Activated CD8-positive, alpha-beta memory T cell treated with anti-CD3 and anti-CD28 coated beads for 48 hours (primary cell): ENCODE data around the gene DNAH9.

Source experiments
- DNase-seq, 3 experiments: peaks; one replicate each; pipeline ENCODE4 v3.0.0-alpha.2; 2020; ENCODE audit warnings: low read depth in 2 of 3, low spot score in 2 of 3

The DNAH9 gene

GRCh38 chr17:11739351-11739750 is 141.1 kb downstream of the DNAH9 start:
- no peak for DNase-seq

DNA sequence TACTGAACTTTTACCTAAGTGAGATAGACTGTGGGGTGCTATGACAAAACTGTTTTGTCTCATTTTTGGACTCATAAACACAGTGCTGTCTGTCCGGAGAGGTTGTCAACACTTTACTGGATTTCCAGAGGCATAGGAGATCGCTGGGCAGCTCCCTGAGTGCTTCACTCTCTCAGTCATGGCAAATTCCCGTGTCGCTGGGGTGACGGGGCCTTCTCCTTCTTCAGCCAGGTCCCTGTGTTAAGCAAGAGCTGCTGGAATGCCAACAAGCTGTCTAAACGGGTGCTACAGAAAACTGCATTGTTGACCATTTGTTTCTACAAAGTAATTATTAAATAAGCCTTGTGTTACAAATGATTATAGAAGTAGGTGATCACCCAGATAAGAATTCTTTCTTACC is 141.6 kb downstream of the DNAH9 start:
- no peak for DNase-seq

GRCh38 chr17:11742886-11743285 is 144.6 kb downstream of the DNAH9 start:
- DNase-seq = no peak

GRCh38 chr17:11744696-11745095 is 146.4 kb downstream of the DNAH9 start:
- DNase-seq = no peak

DNA sequence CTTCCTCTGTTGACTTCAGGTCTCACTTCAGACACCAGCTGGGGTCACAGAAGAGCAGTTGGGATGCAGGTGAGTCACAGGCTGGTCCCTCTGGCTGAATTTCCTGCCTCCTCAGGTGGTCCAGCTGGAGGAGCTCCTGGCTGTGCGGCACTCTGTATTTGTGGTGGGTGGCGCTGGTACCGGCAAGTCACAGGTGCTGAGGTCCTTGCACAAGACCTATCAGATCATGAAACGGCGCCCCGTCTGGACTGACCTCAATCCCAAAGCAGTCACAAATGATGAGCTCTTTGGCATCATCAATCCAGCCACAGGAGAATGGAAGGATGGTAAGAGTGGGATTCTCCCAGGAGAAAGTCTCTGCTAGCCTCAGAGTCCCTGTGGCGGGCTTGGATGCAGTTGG is 149.2 kb downstream of the DNAH9 start:
- DNase-seq = no peak

DNA sequence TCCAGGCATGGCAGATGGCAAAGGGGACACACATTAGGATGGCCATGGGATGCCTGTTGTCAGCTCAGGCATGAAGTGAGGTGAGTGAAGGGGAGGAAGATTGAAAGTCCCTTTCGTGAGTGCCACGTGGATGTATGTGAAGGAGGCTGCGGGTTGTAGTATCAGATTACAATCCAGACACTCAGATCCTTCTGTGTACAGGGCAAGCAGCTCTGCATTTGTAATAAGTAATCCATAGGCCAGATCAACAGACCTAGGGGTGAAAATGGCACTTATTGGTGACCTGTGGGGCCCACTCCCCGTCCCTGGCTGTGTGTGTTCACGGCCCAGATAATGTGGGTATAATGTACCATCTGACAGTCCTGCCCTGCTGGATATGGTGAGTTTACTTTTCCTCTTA is 159.5 kb downstream of the DNAH9 start:
- DNase-seq = no peak

DNA sequence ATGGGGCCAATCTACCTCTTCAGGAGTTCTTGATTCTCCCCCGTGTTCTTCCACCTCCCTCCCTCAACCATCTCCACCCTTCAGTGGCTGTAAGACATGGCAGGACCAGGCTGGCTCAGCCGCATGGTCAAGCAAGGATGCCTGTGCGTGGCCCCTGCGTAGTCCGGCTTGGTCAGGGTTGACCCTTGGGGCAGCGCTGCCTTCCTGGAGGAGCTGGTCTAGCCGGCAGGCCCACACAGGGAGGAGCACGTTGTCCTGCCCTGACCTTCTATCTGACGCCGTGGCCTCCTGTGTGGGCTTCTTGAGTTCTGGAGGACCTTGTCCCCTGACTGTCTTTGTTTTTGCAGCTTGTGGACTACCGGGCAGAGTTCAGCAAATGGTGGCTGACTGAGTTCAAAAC is 169.8 kb downstream of the DNAH9 start:
- no peak for DNase-seq

- DNase-seq = no peak
Observed at GRCh38 chr17:11768981-11769380, 170.7 kb downstream of the DNAH9 start.

DNA sequence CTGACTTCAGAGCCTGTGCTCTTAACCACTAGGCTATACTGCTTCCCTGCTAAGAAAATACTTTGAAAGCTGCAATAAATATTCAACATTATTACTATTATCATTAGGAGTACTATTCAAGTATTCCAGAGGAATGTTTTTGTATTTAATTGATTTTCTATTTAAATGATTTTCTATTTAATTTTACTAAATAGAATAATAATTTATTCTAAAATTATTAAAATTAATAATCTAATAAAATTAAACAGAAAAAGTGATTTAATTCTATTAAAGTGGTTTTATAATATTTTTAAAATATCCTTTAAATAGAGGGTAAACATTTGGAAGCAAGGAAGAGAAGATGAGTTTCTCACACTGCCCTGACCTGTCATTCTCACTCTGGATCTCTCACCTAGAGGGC is 173.8 kb downstream of the DNAH9 start:
- no peak for DNase-seq

DNA sequence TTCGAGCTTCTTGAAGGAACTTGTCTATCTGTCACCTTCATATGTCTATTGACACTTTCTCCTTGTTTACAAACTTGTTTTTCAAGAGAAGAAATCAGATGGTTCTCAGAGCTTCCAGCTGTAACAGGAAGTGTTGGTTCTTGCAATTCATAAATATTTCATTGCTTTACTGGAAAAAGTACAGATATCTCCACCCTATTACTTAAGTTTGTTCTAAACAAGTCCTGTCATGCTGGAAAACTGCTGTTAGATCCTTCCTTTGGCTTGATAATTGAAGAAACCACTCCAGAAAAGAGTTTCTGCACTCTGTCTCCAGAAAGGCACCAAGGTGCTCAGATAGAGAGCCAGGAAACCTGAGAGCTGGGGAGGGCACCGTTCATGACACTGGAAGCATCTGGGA is 181.6 kb downstream of the DNAH9 start:
- DNase-seq = no peak

- no peak for DNase-seq
Observed at GRCh38 chr17:11780621-11781020, 182.4 kb downstream of the DNAH9 start.

GRCh38 chr17:11786711-11787438 is 188.6 kb downstream of the DNAH9 start:
- DNase-seq = no peak

- DNase-seq = no peak
Observed at GRCh38 chr17:11795906-11796305, 197.6 kb downstream of the DNAH9 start.

- no peak for DNase-seq
Observed at GRCh38 chr17:11797803-11798202, 199.5 kb downstream of the DNAH9 start.

DNA sequence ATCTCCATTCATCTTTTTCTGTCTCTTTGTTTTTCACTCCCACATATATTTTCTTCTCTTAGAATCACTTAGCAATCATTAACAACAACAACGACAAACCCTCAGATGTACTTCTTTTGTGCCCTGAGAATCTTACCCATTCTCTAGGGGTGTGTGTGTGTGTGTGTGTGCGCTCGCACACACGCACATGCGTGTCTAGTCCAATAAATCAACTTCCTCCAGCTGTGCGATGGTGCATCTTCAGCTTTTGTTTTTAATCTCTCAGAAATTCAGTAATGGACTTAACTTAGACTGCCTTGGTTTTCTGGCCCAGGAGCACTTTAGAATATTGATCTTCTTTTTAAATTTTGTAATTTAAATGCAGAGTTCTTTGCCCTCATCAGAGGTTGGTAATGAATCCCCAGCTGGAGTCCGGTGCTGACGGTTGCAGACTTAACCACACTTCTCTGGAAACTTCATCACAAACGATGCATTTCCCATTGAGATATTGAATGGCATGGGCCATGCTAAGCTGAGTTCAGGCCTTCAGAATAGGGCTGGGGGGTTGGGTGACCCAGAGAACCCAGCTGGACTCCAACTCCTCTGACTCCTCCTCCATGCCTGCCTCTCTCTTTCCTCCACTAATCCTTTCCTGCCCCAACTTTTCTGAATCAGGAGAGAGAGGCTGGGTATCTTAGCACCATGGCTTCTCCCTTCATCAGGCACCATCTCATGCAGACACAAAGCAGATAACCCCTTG is 205.1 kb downstream of the DNAH9 start:
- no peak for DNase-seq

GRCh38 chr17:11805138-11805537 is 206.9 kb downstream of the DNAH9 start:
- DNase-seq = no peak

GRCh38 chr17:11805952-11806351 is 207.7 kb downstream of the DNAH9 start:
- DNase-seq = no peak

- no peak for DNase-seq
Observed at GRCh38 chr17:11807606-11808005, 209.3 kb downstream of the DNAH9 start.

GRCh38 chr17:11813278-11813677 is 215.0 kb downstream of the DNAH9 start:
- no peak for DNase-seq

DNA sequence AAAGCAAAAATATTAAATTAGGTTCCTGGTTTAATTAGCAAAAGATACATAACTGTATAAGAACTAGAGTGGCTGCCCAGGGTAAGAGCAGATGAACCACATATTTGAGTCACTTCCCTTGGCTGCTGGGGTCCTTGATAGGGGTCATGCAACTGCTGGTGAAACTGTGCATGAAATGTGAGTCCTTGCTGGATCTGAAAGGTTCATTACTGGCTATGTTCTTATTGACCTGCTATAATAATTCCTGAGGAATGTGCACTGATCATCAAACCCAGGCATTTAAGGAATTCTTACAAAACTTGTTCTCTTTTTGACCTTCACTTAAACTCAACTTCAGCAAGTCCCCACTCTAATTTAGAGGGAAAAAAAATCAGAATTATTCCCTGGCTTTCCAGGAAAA is 215.6 kb downstream of the DNAH9 start:
- no peak for DNase-seq

GRCh38 chr17:11814655-11815262 is 216.5 kb downstream of the DNAH9 start:
- no peak for DNase-seq

GRCh38 chr17:11816409-11816808 is 218.1 kb downstream of the DNAH9 start:
- DNase-seq = no peak
